Stomach smooth muscle (tissue), 2 donors: ENCODE results near the gene MALT1.

Experiments used
- H3K27ac ChIP-seq: one replicate; pipeline ENCODE4 v1.7.0; 2013; ENCODE audit warnings: mild to moderate bottlenecking, low read length, inconsistent platforms
- H3K27me3 ChIP-seq, 2 donors: one replicate each; pipeline ENCODE4 v1.7.0; 2013; ENCODE audit warnings: low read length in 2 of 2; ENCODE audit not compliant: insufficient read depth in 2 of 2, control insufficient read depth in 1 of 2
- H3K36me3 ChIP-seq, 2 donors: one replicate each; pipeline ENCODE4 v1.7.0; 2013; ENCODE audit warnings: low read length in 2 of 2; ENCODE audit not compliant: control insufficient read depth in 2 of 2, insufficient read depth in 2 of 2
- H3K4me1 ChIP-seq: one replicate; pipeline ENCODE4 v1.7.0; 2013; ENCODE audit warnings: low read length; ENCODE audit not compliant: control insufficient read depth, insufficient read depth
- H3K4me3 ChIP-seq, 2 donors: one replicate each; pipeline ENCODE4 v1.7.0; 2013; ENCODE audit warnings: low read length in 2 of 2
- H3K9ac ChIP-seq, 2 donors: one replicate each; pipeline ENCODE4 v1.7.0; 2013; ENCODE audit warnings: low read length in 2 of 2, mild to moderate bottlenecking in 1 of 2
- H3K9me3 ChIP-seq, 2 donors: one replicate each; pipeline ENCODE4 v1.7.0; 2013; ENCODE audit warnings: low read length in 2 of 2; ENCODE audit not compliant: control insufficient read depth in 2 of 2
- donor health status: healthy.
- donor health status: Pancreatic carcinoma.

MALT1 gene

DNA sequence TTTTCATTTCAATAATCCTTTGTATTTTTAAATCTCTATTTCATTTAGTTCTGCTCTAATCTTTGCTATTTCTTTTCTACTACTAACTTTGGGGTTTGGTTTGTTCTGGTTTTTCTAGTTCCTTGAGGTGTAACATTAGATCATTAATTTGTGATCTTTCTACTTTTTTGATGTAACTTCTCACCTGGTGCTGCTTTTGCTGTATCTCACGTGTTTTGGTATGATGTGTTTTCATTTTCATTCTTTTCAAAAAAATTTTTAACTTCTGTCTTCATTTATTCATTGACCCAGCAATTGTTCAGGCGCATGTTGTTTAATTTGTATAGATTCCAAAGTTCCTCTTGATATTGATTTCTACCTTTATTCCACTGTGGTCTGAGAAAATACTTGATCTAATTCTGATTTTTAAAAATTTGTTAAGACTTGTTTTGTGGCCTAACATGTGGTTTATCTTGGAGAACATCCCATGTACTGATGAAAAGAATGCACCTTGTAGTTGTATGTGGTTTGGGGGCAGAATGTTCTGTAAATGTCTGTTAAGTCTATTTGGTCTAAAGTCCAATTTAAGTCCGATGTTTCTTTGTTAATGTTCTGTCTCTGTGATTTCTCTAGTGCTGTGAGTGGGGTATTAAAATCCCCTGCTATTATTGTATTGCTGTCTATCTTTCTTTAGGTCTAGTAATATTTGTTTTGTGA, 17.3 kb upstream of the MALT1 start:
- H3K4me3 ChIP-seq, result no peak overlapping the region
- no peak overlapping the region for H3K27ac ChIP-seq
- no peak overlapping the region for H3K9ac ChIP-seq
- H3K27me3 ChIP-seq, result no peaks in the 10 kb centered on the region
- no peaks in the 10 kb centered on the region for H3K4me1 ChIP-seq
- peaks cover 0 to 6% of the 10 kb centered on the region in 2 donors for H3K9me3 ChIP-seq
- H3K36me3 ChIP-seq, result no peaks in the 10 kb centered on the region

- peaks cover 0 to 6% of the 10 kb centered on the region in 2 donors for H3K9me3 ChIP-seq
- H3K4me1 ChIP-seq, result no peaks in the 10 kb centered on the region
- H3K4me3 ChIP-seq, result no peak overlapping the region
- H3K27me3 ChIP-seq, result no peaks in the 10 kb centered on the region
- H3K36me3 ChIP-seq, result no peaks in the 10 kb centered on the region
- H3K27ac ChIP-seq, result no peak overlapping the region
- H3K9ac ChIP-seq, result no peak overlapping the region
Observed at GRCh38 chr18:58654896-58655614, 16.2 kb upstream of the MALT1 start.

DNA sequence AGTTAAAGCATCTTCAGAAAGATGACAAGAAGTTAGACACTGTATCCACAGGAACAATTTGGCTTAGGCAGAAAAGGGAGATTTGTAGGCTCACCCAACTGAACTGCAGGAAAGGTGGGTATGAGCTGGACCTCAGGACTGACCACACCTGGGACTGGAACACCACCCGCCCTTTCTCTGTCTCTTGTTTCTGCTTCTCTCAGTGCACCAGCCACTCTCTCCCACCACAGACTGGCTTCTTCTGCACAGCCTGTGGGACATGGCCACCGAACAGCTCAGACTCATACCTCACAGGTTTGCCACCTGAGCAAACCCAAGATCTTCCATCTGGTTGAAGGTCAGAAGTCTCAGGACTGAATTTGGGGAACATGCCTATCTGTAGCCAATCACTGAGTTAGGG, 14.2 kb upstream of the MALT1 start:
- no peak overlapping the region for H3K9ac ChIP-seq
- no peaks in the 10 kb centered on the region for H3K4me1 ChIP-seq
- peaks cover 0 to 6% of the 10 kb centered on the region in 2 donors for H3K9me3 ChIP-seq
- no peak overlapping the region for H3K27ac ChIP-seq
- H3K27me3 ChIP-seq, result no peaks in the 10 kb centered on the region
- H3K36me3 ChIP-seq, result no peaks in the 10 kb centered on the region
- no peak overlapping the region for H3K4me3 ChIP-seq

GRCh38 chr18:58657494-58657893, 13.8 kb upstream of the MALT1 start:
- Histone ChIP-seq H3K9me3 (peaks cover 0 to 6% of the 10 kb centered on the region in 2 donors), H3K27ac (no peak overlapping the region), H3K9ac (no peak overlapping the region), H3K27me3 (no peaks in the 10 kb centered on the region), H3K36me3 (no peaks in the 10 kb centered on the region), H3K4me3 (no peak overlapping the region), H3K4me1 (no peaks in the 10 kb centered on the region)

DNA sequence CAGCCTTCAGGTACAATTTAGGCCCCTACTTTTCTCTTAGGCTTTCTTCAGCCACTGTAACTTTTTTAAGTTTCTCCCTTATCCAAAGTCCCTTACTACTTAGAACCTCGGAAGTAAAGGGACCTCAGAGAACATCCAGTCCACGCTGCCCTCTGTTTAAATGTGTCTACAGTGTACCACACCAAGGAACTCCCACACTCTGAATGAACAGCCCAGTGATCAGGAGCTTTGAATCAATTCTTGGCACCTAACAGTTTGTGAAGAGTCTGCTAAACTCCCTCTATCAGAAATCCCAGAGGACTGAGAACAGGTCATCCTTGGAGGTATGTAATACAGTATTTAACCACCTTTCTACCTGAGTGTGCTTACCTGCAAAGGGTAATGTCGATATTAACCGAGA, 11.6 kb upstream of the MALT1 start:
- H3K4me3 ChIP-seq, result no peak overlapping the region
- H3K4me1 ChIP-seq, result no peaks in the 10 kb centered on the region
- H3K27ac ChIP-seq, result no peak overlapping the region
- peaks cover 0 to 6% of the 10 kb centered on the region in 2 donors for H3K9me3 ChIP-seq
- no peaks in the 10 kb centered on the region for H3K36me3 ChIP-seq
- no peak overlapping the region for H3K9ac ChIP-seq
- H3K27me3 ChIP-seq, result no peaks in the 10 kb centered on the region

GRCh38 chr18:58660915-58661314, 10.3 kb upstream of the MALT1 start:
- H3K4me3 ChIP-seq, result no peak overlapping the region
- no peaks in the 10 kb centered on the region for H3K4me1 ChIP-seq
- H3K9ac ChIP-seq, result no peak overlapping the region
- no peaks in the 10 kb centered on the region for H3K27me3 ChIP-seq
- H3K27ac ChIP-seq, result no peak overlapping the region
- no peaks in the 10 kb centered on the region for H3K9me3 ChIP-seq
- H3K36me3 ChIP-seq, result no peaks in the 10 kb centered on the region

- Histone ChIP-seq H3K27me3 (no peaks in the 10 kb centered on the region), H3K4me1 (no peaks in the 10 kb centered on the region), H3K36me3 (no peaks in the 10 kb centered on the region), H3K4me3 (no peak overlapping the region), H3K27ac (no peak overlapping the region), H3K9me3 (no peaks in the 10 kb centered on the region), H3K9ac (no peak overlapping the region)
Observed at GRCh38 chr18:58661423-58661822, 9.8 kb upstream of the MALT1 start.

GRCh38 chr18:58662118-58662517, 9.1 kb upstream of the MALT1 start:
- Histone ChIP-seq H3K27ac (no peak overlapping the region), H3K4me1 (no peaks in the 10 kb centered on the region), H3K4me3 (no peak overlapping the region), H3K9ac (no peak overlapping the region), H3K27me3 (peaks cover 0 to under 1% of the 10 kb centered on the region in 2 donors), H3K36me3 (no peaks in the 10 kb centered on the region), H3K9me3 (no peaks in the 10 kb centered on the region)

GRCh38 chr18:58666176-58666575, 5.1 kb upstream of the MALT1 start:
- Histone ChIP-seq H3K9ac (no peak overlapping the region), H3K9me3 (no peaks in the 10 kb centered on the region), H3K36me3 (no peaks in the 10 kb centered on the region), H3K4me1 (peaks cover 7% of the 10 kb centered on the region), H3K27ac (no peak overlapping the region), H3K27me3 (peaks cover 0 to 4% of the 10 kb centered on the region in 2 donors), H3K4me3 (no peak overlapping the region)

GRCh38 chr18:58668211-58668610, 3.1 kb upstream of the MALT1 start:
- Histone ChIP-seq H3K4me1 (peaks cover 7% of the 10 kb centered on the region), H3K9ac (no peak overlapping the region), H3K4me3 (no peak overlapping the region), H3K27me3 (peaks cover 0 to 4% of the 10 kb centered on the region in 2 donors), H3K27ac (no peak overlapping the region), H3K9me3 (no peaks in the 10 kb centered on the region), H3K36me3 (no peaks in the 10 kb centered on the region)

- Histone ChIP-seq H3K27me3 (peaks cover 0 to 4% of the 10 kb centered on the region in 2 donors), H3K4me3 (no peak overlapping the region), H3K36me3 (no peaks in the 10 kb centered on the region), H3K9me3 (no peaks in the 10 kb centered on the region), H3K4me1 (peaks cover 7% of the 10 kb centered on the region), H3K9ac (no peak overlapping the region), H3K27ac (no peak overlapping the region)
Observed at GRCh38 chr18:58668897-58669296, 2.4 kb upstream of the MALT1 start.
